Karpas-422 (cell line): ENCODE data around the gene C10orf53. TPM values are rescaled to one million over a fixed set of nuclear protein-coding genes. Genes with fewer than 3 reads are reported as not detected.

Experiments
- DNase-seq: peaks from one replicate; pipeline ENCODE4 v3.0.0-alpha.2; 2015
- H2AFZ ChIP-seq: fragments of 200-600 bp; sonication (generic); 2 replicates; pipeline ENCODE4 v1.6.1; 2014; ENCODE audit warnings: antibody characterized with exemption, low read length, mixed read lengths
- H3K27ac ChIP-seq: fragments of 200-600 bp; sonication (generic); 2 replicates; pipeline ENCODE4 v1.5.1; 2014; ENCODE audit warnings: mild to moderate bottlenecking, low read length, moderate library complexity
- H3K27me3 ChIP-seq: fragments of 200-600 bp; sonication (generic); 2 replicates; pipeline ENCODE4 v1.6.1; 2014; ENCODE audit warnings: low read length, mixed read lengths
- H3K36me3 ChIP-seq: fragments of 200-600 bp; sonication (generic); 2 replicates; pipeline ENCODE4 v1.6.1; 2014; ENCODE audit warnings: low read length, mixed read lengths; ENCODE audit not compliant: insufficient read depth
- H3K4me1 ChIP-seq: fragments of 200-600 bp; sonication (generic); 2 replicates; pipeline ENCODE4 v1.6.1; 2014; ENCODE audit warnings: mild to moderate bottlenecking, low read length, mixed read lengths
- H3K4me2 ChIP-seq: fragments of 200-600 bp; sonication (generic); 2 replicates; pipeline ENCODE4 v1.6.1; 2014; ENCODE audit warnings: low read length, low read depth, mild to moderate bottlenecking; ENCODE audit not compliant: poor library complexity, severe bottlenecking
- H3K4me3 ChIP-seq: fragments of 200-600 bp; sonication (generic); 2 replicates; pipeline ENCODE4 v1.5.1; 2014; ENCODE audit warnings: mild to moderate bottlenecking, antibody characterized with exemption, low read length, mixed read lengths
- H3K79me2 ChIP-seq: fragments of 200-600 bp; sonication (generic); 2 replicates; pipeline ENCODE4 v1.6.1; 2014; ENCODE audit warnings: mild to moderate bottlenecking, low read length, mixed read lengths
- H3K9ac ChIP-seq: fragments of 200-600 bp; sonication (generic); 2 replicates; pipeline ENCODE4 v1.6.0; 2014; ENCODE audit warnings: low read length
- H3K9me2 ChIP-seq: fragments of 200-600 bp; sonication (generic), shearing (Covaris generic); replicated peaks from 2 replicates; pipeline ENCODE4 v1.6.0; 2014; ENCODE audit warnings: mild to moderate bottlenecking, low read length, moderate library complexity; ENCODE audit not compliant: insufficient read depth
- H3K9me3 ChIP-seq: fragments of 300-700, 200-600 bp; sonication (generic); 2 replicates; pipeline ENCODE4 v1.6.1; 2014; ENCODE audit warnings: low read length, mixed read lengths
- H4K20me1 ChIP-seq: fragments of 200-600 bp; sonication (generic); 2 replicates; pipeline ENCODE4 v1.6.1; 2014; ENCODE audit warnings: mild to moderate bottlenecking, antibody characterized with exemption, low read length, low read depth; ENCODE audit not compliant: insufficient read depth
- total RNA-seq: library from RNA; depleted of rRNA; stranded (reverse); fragments of >200 nt; shearing (Covaris generic); gene quantifications from 2 replicates; pipeline ENCODE4 v1.2.3, GENCODE V29; 2014; ENCODE audit warnings: low replicate concordance

Gene C10orf53
- total RNA-seq, 1 experiment from 2014 or later: not detected

- Histone ChIP-seq H3K27me3 (no peaks in the 10 kb centered on the region), H3K27ac (no peak overlapping the region), H3K9me3 (no peaks in the 10 kb centered on the region), H3K36me3 (no peaks in the 10 kb centered on the region), H3K4me1 (no peaks in the 10 kb centered on the region), H3K9ac (no peak overlapping the region), H4K20me1 (no peaks in the 10 kb centered on the region), H3K9me2 (no peaks in the 10 kb centered on the region), H3K4me3 (no peak overlapping the region), H3K79me2 (no peaks in the 10 kb centered on the region), H3K4me2 (no peak overlapping the region), H2AFZ (no peak overlapping the region)
- DNase-seq: no peak
Observed at GRCh38 chr10:49733866-49734265, 54.4 kb downstream of the C10orf53 start.

GRCh38 chr10:49734676-49735075 lies 55.2 kb downstream of the C10orf53 start:
- Histone ChIP-seq H3K4me2 (no peak overlapping the region), H3K27me3 (no peaks in the 10 kb centered on the region), H3K9me2 (no peaks in the 10 kb centered on the region), H3K9me3 (no peaks in the 10 kb centered on the region), H4K20me1 (no peaks in the 10 kb centered on the region), H3K4me1 (no peaks in the 10 kb centered on the region), H3K27ac (no peak overlapping the region), H3K36me3 (no peaks in the 10 kb centered on the region), H3K4me3 (no peak overlapping the region), H2AFZ (no peak overlapping the region), H3K79me2 (no peaks in the 10 kb centered on the region), H3K9ac (no peak overlapping the region)
- no peak for DNase-seq

DNA sequence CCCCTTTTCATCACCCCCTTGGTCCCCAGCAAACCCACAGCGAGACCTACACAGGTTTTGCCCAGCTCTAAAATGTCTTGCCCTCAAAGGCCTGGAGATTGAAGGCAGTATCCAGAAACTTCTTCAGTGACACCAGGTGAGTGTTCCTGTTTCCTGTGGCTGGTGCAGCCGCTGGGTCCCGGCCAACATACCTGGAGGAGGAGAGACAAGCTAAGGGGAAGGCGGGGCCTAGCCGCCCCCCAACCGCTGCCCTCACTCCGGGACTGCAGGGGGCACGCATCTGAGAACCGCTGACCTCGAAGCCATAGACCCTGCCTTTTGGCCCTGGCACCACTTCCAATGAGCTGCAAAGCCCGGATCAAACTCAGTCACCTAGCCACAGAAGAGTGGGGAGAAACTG lies 55.7 kb downstream of the C10orf53 start:
- H3K9me3 ChIP-seq: no peaks in the 10 kb centered on the region
- no peak overlapping the region for H3K4me3 ChIP-seq
- H3K9me2 ChIP-seq: no peaks in the 10 kb centered on the region
- no peak for DNase-seq
- no peak overlapping the region for H2AFZ ChIP-seq
- no peak overlapping the region for H3K4me2 ChIP-seq
- H4K20me1 ChIP-seq: no peaks in the 10 kb centered on the region
- H3K36me3 ChIP-seq: no peaks in the 10 kb centered on the region
- H3K27me3 ChIP-seq: no peaks in the 10 kb centered on the region
- no peaks in the 10 kb centered on the region for H3K79me2 ChIP-seq
- no peak overlapping the region for H3K9ac ChIP-seq
- H3K4me1 ChIP-seq: no peaks in the 10 kb centered on the region
- H3K27ac ChIP-seq: no peak overlapping the region

GRCh38 chr10:49735848-49736563 lies 56.6 kb downstream of the C10orf53 start:
- Histone ChIP-seq H3K9me3 (no peaks in the 10 kb centered on the region), H3K9me2 (no peaks in the 10 kb centered on the region), H3K36me3 (no peaks in the 10 kb centered on the region), H2AFZ (no peak overlapping the region), H3K4me2 (no peak overlapping the region), H3K27me3 (no peaks in the 10 kb centered on the region), H4K20me1 (no peaks in the 10 kb centered on the region), H3K9ac (no peak overlapping the region), H3K4me3 (no peak overlapping the region), H3K79me2 (no peaks in the 10 kb centered on the region), H3K4me1 (no peaks in the 10 kb centered on the region), H3K27ac (no peak overlapping the region)
- no peak for DNase-seq

- Histone ChIP-seq H3K4me1 (no peaks in the 10 kb centered on the region), H3K9ac (no peak overlapping the region), H3K79me2 (no peaks in the 10 kb centered on the region), H3K4me3 (no peak overlapping the region), H3K9me3 (no peaks in the 10 kb centered on the region), H2AFZ (no peak overlapping the region), H3K36me3 (no peaks in the 10 kb centered on the region), H3K27me3 (no peaks in the 10 kb centered on the region), H3K4me2 (no peak overlapping the region), H3K9me2 (no peaks in the 10 kb centered on the region), H3K27ac (no peak overlapping the region), H4K20me1 (no peaks in the 10 kb centered on the region)
- DNase-seq: no peak
Observed at GRCh38 chr10:49736564-49737113, 57.2 kb downstream of the C10orf53 start.

DNA sequence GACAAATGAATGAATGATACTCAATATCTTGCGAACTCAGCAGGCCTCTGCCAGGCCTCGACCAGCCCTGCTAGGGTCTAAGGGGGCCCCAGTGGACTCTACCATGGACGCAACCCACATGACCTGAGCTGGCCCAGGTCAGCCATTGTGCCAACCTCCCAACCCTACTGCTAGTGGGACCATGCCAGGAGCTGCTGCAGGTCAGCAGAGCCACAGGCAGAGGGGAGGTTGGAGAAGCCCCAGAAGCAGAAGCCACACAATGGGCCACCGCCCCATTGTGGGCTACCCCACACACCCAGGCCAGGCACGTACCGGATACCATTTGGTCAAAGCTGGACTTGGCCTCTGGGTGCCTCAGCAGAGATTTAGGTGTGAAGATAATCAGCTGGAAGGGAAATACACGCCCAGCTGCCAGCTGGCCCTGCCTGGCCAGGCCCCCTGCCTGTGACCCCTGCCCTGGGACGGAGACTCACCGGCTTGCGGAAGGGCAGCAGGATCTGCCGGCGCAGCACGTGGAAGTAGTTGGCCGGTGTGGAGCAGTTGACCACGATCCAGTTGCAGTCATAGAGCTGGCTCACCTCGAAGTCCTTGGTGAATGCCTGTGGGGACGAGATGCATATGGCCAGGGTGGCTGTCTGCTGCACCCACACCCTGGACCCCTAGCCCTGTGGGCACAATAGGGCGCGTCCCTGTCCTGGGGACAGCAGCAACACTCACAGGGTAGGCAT lies 58.2 kb downstream of the C10orf53 start:
- Histone ChIP-seq H3K9me2 (no peaks in the 10 kb centered on the region), H3K79me2 (no peaks in the 10 kb centered on the region), H3K4me1 (no peaks in the 10 kb centered on the region), H3K4me2 (no peak overlapping the region), H3K36me3 (no peaks in the 10 kb centered on the region), H4K20me1 (no peaks in the 10 kb centered on the region), H3K9ac (no peak overlapping the region), H2AFZ (no peak overlapping the region), H3K27me3 (no peaks in the 10 kb centered on the region), H3K27ac (no peak overlapping the region), H3K4me3 (no peak overlapping the region), H3K9me3 (no peaks in the 10 kb centered on the region)
- no peak for DNase-seq

DNA sequence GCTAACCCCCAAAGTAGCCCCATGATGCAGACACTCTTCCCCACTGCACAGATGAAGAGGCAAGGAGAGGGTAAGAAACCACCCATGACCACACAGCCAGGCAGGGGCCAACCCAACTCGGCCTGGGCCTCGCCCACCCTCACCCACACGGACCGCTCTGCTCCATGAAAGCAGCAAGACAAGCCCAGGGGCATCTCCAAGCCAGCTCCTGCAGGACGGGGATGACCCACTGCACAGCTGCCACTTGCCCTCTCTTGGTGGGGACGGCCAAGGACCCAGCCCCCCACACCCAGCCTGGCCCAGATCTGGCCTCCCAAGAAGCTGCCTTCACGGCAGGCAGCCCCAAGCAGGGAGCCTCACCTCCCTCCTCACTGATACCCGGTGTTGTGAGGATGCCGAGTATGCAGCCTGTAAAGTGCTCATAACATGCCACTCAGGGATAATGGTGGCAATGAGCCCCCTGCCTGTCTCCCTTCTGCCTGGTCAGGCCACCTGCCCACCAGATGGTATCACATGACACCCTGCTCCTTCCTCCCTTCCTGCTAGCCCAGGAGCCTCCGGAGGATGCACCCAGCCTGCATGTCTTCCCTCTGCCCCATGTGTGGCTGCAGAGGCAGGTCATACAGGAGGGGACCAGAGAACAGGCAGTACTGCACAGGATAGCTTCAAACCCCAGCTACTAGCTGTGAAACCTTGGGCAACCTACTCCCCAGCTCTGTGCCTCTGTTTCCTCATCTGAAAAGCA lies 59.3 kb downstream of the C10orf53 start:
- Histone ChIP-seq H4K20me1 (no peaks in the 10 kb centered on the region), H2AFZ (no peak overlapping the region), H3K36me3 (no peaks in the 10 kb centered on the region), H3K4me2 (no peak overlapping the region), H3K79me2 (no peaks in the 10 kb centered on the region), H3K27ac (no peak overlapping the region), H3K4me1 (no peaks in the 10 kb centered on the region), H3K9me2 (no peaks in the 10 kb centered on the region), H3K9me3 (no peaks in the 10 kb centered on the region), H3K4me3 (no peak overlapping the region), H3K27me3 (no peaks in the 10 kb centered on the region), H3K9ac (no peak overlapping the region)
- DNase-seq: no peak

- DNase-seq: no peak
- H3K27me3 ChIP-seq: no peaks in the 10 kb centered on the region
- no peak overlapping the region for H3K4me2 ChIP-seq
- no peak overlapping the region for H3K27ac ChIP-seq
- no peak overlapping the region for H3K9ac ChIP-seq
- no peaks in the 10 kb centered on the region for H3K79me2 ChIP-seq
- no peaks in the 10 kb centered on the region for H3K9me3 ChIP-seq
- H2AFZ ChIP-seq: no peak overlapping the region
- no peak overlapping the region for H3K4me3 ChIP-seq
- H4K20me1 ChIP-seq: no peaks in the 10 kb centered on the region
- H3K36me3 ChIP-seq: no peaks in the 10 kb centered on the region
- no peaks in the 10 kb centered on the region for H3K9me2 ChIP-seq
- no peaks in the 10 kb centered on the region for H3K4me1 ChIP-seq
Observed at GRCh38 chr10:49739426-49739825, 60.0 kb downstream of the C10orf53 start.
